Renal cortical epithelial cell (primary cell): Measurements from ENCODE around the gene CAPN10. TPM values are rescaled to one million over a fixed set of nuclear protein-coding genes. Genes with fewer than 3 reads are reported as not detected.

Experiments used
- DNase-seq: peaks from one replicate; pipeline ENCODE4 v3.0.0-alpha.2; 2011; ENCODE audit warnings: low read depth
- total RNA-seq: library from RNA; depleted of rRNA; stranded (reverse); fragments of >200 nt; gene quantifications from 2 replicates; pipeline ENCODE4 v1.2.3, GENCODE V29; 2014

Gene CAPN10
- total RNA-seq, 1 donor from 2014 or later: 29.5 TPM

DNA sequence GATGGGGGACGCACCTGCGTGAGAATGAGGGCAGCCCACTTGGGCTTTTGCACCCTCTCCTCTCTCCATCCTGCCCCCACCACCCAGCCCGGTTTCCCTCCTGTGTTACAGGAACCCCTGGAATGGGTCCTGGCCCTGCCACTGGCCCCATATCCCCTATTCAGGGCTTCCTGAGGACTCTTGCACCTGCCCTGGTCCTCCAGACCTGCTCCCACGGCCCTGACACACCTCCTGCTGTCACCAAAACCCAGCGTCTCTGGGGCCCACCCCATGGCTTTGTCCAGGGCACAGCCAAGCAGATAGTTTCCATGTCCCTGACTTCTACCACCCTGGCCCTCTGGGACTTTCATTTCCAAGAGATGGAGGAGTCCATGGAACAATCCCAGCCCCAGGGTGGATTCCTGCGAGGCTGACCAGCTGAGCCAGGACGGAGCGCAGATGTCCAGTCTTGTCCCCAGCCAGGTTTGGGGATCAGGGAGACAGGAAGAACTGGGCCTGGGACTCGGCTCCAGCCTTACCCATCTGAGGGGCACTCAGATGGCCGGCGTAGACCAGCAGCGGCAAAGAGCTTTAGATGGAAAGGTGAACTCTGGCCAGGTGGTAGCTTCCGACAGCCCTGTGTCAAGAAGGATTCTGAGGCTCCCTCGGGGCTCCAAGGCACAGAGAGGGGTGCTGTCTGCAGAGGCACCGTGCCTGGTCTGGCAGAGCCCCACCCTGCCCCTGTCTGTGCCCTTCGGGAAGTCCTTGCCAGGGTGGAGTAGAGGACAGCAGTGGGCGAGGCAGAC is 50.8 kb downstream of the CAPN10 start:
- DNase-seq: no peak

DNA sequence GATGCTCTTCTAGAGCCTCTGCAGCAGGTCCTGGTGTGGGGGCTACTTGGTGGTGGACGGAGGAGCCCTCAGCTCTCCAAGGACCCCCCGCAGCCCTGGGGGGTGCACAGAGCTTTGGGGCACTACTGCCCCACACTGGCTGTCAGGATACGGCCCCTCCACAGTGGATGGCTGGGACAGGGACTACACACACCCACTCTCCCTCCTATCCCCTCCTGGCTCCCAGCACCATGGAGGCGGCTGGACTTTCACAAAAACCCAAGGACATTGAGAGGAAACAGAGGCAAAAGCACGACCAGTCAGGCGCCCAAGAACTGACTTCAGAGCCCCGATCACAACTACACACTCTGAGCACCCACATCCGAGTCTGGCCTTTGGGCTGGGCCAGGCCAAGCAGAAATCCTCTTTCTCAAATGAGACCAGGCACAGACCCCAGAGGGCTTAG is 51.4 kb downstream of the CAPN10 start:
- no peak for DNase-seq

DNA sequence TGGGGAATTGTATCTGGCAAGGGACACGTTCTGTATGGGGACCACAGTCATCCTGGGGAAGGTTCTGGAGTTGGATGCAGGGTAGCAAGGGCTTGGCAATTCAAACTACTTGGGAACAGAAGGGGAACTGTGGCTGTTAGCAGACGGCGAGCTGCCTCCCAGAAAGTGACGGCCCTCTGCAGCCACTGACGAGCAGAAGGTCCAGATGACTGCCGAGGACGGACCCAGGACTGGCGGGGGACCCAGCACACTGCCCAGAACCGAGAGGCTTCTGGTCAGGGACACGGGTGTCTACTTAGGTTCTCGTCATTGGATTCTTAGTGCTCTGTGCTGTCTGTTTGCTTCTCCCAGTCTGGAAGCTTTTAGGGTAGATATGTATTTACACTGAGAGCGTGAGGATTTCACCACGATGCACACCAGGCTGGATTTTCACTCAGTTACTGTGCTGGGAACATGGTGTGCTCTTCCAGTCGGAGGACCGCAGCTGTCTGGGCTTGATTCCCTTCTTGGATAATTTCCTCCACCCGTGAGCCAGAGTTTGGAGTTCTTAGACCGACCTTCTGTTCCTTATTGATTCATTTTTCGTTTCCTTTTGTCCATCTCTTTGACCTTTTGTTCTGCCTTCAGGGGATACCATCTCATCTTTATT is 52.1 kb downstream of the CAPN10 start:
- no peak for DNase-seq

- DNase-seq: no peak
These were observed 53.0 kb downstream of the CAPN10 start for GRCh38 chr2:240639566-240639965.

GRCh38 chr2:240640939-240641338 is 54.4 kb downstream of the CAPN10 start:
- DNase-seq: no peak

GRCh38 chr2:240642061-240642805 is 55.7 kb downstream of the CAPN10 start:
- no peak for DNase-seq

- no peak for DNase-seq
These were observed 56.2 kb downstream of the CAPN10 start for GRCh38 chr2:240642806-240643092.

DNA sequence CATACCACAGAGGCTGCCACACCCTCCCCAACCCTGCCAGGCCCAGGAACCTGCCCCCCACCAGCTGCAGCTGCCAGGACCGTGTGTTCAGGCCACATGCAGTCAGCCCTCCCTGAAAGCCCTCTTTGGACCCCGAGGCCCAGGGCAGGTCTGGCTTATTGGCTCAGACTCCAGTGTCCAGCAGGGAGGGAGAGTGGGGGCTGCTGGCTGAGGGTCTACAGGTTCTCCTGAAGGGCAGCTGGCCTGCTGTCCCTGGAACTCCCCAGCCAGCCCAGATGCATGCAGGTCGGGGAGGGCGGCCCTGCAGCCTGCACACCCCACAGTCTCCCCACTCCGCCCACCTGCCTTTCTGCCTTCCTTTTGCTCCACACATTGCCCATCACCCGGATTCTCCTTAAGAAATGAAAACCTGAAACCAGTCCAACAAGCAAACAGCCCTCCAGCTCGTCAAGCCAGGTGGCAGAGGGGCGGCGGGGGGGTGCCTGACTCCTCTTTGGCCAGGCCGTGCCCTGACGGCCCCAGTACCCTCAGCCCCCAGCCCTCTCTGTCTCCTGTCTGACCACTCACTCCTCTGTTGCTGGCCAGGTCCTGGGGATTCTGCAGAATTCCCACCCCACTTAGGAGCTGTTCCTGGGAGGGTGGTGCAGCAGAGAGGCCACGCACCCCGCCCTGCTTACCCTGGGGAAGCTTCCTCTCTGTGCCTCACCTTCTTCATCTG is 56.7 kb downstream of the CAPN10 start:
- DNase-seq: no peak

GRCh38 chr2:240643811-240644150 is 57.2 kb downstream of the CAPN10 start:
- DNase-seq: no peak

- DNase-seq: no peak
These were observed 57.7 kb downstream of the CAPN10 start for GRCh38 chr2:240644171-240644651.

- DNase-seq: no peak
These were observed 58.3 kb downstream of the CAPN10 start for GRCh38 chr2:240644859-240645301.

- no peak for DNase-seq
These were observed 58.8 kb downstream of the CAPN10 start for GRCh38 chr2:240645346-240645745.

GRCh38 chr2:240645801-240646175 is 59.3 kb downstream of the CAPN10 start:
- DNase-seq: no peak

DNA sequence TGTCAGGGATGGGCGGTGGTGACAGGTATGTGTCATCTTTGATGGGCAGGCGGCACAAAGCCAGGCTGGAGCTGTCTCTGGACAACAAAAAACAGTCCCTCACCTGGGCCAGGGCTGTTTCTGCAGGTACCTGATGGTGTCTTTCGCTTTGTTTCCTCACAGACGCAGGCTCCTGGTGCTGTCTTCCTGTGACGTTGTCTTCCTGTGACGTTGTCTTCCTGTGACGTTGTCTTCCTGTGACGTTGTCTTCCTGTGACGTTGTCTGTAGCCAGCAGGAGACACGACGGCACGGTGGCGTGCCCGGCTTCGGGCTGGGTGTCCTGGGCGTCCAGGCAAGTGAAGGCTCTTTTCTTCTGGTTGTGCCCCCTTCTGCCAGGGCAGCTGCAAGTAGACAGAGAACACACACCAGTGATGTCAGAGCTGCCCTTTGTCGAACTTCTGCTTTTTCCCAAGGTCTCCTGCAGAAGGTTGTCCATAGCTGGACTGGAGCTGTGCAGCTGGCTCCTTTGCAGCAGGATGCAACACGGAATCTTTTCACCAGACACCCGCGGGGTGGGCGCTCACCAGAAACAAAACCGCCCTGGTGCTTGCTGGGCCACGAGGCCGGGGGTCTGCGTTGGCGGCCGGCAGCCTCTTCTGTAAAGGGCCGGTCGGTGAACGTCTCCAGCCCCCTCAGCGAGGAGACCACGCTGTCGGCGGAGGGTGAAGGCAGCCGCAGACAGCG is 59.8 kb downstream of the CAPN10 start:
- no peak for DNase-seq

GRCh38 chr2:240646900-240647502 is 60.5 kb downstream of the CAPN10 start:
- no peak for DNase-seq

DNA sequence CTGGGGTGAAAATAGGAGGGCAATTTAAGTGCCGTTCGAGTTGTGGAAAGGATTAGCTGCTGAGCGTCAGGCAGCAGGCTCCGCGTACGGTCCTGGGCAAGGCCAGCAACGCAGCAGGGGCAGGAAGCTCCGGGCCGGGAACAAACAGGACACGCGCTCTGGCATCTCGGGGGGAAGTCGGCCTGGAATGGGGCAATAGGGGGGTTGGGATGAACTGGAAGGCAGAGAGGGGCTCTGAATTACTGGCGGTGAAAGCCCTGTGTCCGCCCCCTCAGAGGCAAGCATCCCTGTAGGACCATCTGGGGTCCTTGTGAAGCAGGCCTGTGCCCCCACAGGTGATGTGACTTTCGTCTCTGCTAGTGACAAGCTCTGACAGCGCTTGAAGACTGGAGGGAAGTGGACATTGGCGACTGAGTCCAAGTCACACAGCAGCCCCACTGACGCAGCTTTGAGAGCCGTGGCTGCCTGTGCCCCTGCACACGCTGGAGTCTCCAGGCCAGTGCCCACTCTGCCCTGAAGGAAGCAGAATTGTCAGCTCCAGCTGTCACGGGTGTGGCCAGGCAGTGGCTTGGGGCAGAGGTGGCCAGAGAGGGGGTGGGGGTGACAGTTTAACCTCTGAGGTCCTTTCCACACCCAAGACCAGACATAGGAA is 61.1 kb downstream of the CAPN10 start:
- no peak for DNase-seq

DNA sequence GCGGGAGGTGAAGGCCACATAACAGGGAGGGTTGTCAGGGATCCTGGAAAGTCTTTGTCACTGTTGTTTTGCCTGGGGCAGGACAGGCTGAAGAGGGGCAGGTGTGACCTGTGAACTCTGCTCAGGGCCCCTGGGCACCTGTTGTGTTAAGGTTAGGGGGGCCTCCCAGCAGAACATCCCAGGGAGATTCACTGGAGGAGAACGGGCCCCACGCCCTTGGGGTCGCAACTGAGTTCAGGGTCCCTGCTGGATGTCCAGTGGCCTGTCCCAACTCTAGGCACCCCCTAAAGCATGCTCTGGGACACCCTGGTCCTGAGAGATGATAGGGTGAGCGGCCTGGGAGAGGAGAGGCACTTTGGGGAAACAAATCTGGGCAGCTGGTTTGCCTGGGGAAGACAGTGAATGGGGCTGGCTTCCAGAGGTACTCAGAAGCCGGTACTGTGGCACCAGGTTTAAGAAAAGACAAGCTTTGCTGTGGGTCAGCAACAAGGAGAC is 61.7 kb downstream of the CAPN10 start:
- DNase-seq: no peak
